MCF 10A (cell line): ENCODE results near the gene RABGAP1L. TPM values are rescaled to one million over a fixed set of nuclear protein-coding genes. Genes with fewer than 3 reads are reported as not detected.

Experiments
- BruUV-seq: library from RNA; stranded (reverse); fragments of 400-500 nt; replicated peaks from 2 replicates; lab custom pipeline; 2021; lab: Mats Ljungman, UMichigan
- CTCF ChIA-PET: fragments of 300-600 bp; sonication (Branson Sonifier 250); formaldehyde crosslinking; extraction: SDS; loops from one replicate; lab custom pipeline; 2021; ENCODE audit warnings: antibody characterized with exemption, inconsistent platforms; lab: Yijun Ruan, JAX
- POLR2A ChIA-PET: fragments of 300-600, 350-650 bp; sonication (Branson Sonifier 250); formaldehyde crosslinking; extraction: SDS; loops from one replicate; lab custom pipeline; 2020; ENCODE audit warnings: antibody characterized with exemption, inconsistent platforms; lab: Yijun Ruan, JAX
- DNase-seq: peaks from one replicate; pipeline ENCODE4 v3.0.0-alpha.2; 2018; ENCODE audit not compliant: unreplicated experiment
- H3K27ac Mint-ChIP-seq: one replicate; pipeline ENCODE4 v1.8.0; 2022; ENCODE audit warnings: mild to moderate bottlenecking, low read depth, mixed read lengths; ENCODE audit not compliant: unreplicated experiment
- H3K27me3 Mint-ChIP-seq: one replicate; pipeline ENCODE4 v1.8.0; 2022; ENCODE audit warnings: mixed read lengths; ENCODE audit not compliant: insufficient read depth, unreplicated experiment
- H3K36me3 Mint-ChIP-seq: one replicate; pipeline ENCODE4 v1.8.0; 2022; ENCODE audit warnings: mild to moderate bottlenecking, moderate library complexity, mixed read lengths; ENCODE audit not compliant: insufficient read depth, unreplicated experiment
- H3K4me1 Mint-ChIP-seq: one replicate; pipeline ENCODE4 v1.8.0; 2022; ENCODE audit warnings: mixed read lengths; ENCODE audit not compliant: insufficient read depth, unreplicated experiment
- H3K4me3 Mint-ChIP-seq: one replicate; pipeline ENCODE4 v1.8.0; 2022; ENCODE audit warnings: mild to moderate bottlenecking, moderate library complexity, mixed read lengths; ENCODE audit not compliant: unreplicated experiment
- H3K9me3 Mint-ChIP-seq: one replicate; pipeline ENCODE4 v1.8.0; 2022; ENCODE audit warnings: mixed read lengths; ENCODE audit not compliant: unreplicated experiment
- CTCF ChIP-seq: fragments of 200-600 bp; IDR thresholded peaks from one replicate; pipeline ENCODE4 v1.8.0; 2022; ENCODE audit warnings: antibody characterized with exemption, mild to moderate bottlenecking; ENCODE audit not compliant: unreplicated experiment
- intact Hi-C: fragments of 100-400 bp; cut with micrococcal nuclease; formaldehyde crosslinking; loops from 2 replicates; pipeline ENCODE4 v1.14.1; 2022
- total RNA-seq: library from RNA; stranded (reverse); gene quantifications from 2 replicates; pipeline ENCODE4 v1.2.3, GENCODE V29; 2022

RABGAP1L gene
- total RNA-seq, 1 experiment from 2014 or later: 18.2 TPM

- ChIA-PET CTCF (interaction anchor here (0.6 to 1.2 kb wide), 3 partner anchors 10 to 134 kb away, joined by 3 read pairs; no protein-coding TSS in a partner anchor), POLR2A (no interaction called here)
- no peaks in the 10 kb centered on the region for H3K4me1 Mint-ChIP-seq
- DNase-seq: no peak
- no peak for TF ChIP-seq CTCF
- no peaks in the 10 kb centered on the region for H3K36me3 Mint-ChIP-seq
- BruUV-seq: no TSS peak
- H3K9me3 Mint-ChIP-seq: no peaks in the 10 kb centered on the region
- no peaks in the 10 kb centered on the region for H3K27me3 Mint-ChIP-seq
- H3K27ac Mint-ChIP-seq: no peak overlapping the region
- H3K4me3 Mint-ChIP-seq: no peak overlapping the region
- intact Hi-C loops: no loop called here
These were observed 493.4 kb downstream of the RABGAP1L start for GRCh38 chr1:174652569-174653280.

GRCh38 chr1:174654560-174654959 is 495.2 kb downstream of the RABGAP1L start:
- TF ChIP-seq CTCF: no peak
- no peaks in the 10 kb centered on the region for H3K27me3 Mint-ChIP-seq
- no TSS peak for BruUV-seq
- H3K4me1 Mint-ChIP-seq: peaks cover 5% of the 10 kb centered on the region
- DNase-seq: no peak
- H3K27ac Mint-ChIP-seq: no peak overlapping the region
- H3K9me3 Mint-ChIP-seq: no peaks in the 10 kb centered on the region
- ChIA-PET CTCF (interaction anchor here (1.1 kb wide), 1 partner anchor 392 kb away, joined by 3 read pairs; no protein-coding TSS in a partner anchor), POLR2A (no interaction called here)
- no peak overlapping the region for H3K4me3 Mint-ChIP-seq
- H3K36me3 Mint-ChIP-seq: no peaks in the 10 kb centered on the region
- intact Hi-C loops: no loop called here

GRCh38 chr1:174656409-174657059 is 497.2 kb downstream of the RABGAP1L start:
- POLR2A ChIA-PET: no interaction called here
- Mint-ChIP-seq H3K36me3 (no peaks in the 10 kb centered on the region), H3K27me3 (no peaks in the 10 kb centered on the region), H3K4me1 (peaks cover 19% of the 10 kb centered on the region), H3K27ac (no peak overlapping the region), H3K9me3 (no peaks in the 10 kb centered on the region), H3K4me3 (no peak overlapping the region)
- no TSS peak for BruUV-seq
- no peak for TF ChIP-seq CTCF
- no peak for DNase-seq
- CTCF ChIA-PET: interaction anchor here (1.3 kb wide), 1 partner anchor 393 kb away, joined by 5 read pairs; no protein-coding TSS in a partner anchor
- intact Hi-C loops: no loop called here

GRCh38 chr1:174657411-174657810 is 498.1 kb downstream of the RABGAP1L start:
- no peak overlapping the region for H3K27ac Mint-ChIP-seq
- intact Hi-C loops: no loop called here
- ChIA-PET CTCF (interaction anchor here (1.3 kb wide), 1 partner anchor 394 kb away, joined by 5 read pairs; no protein-coding TSS in a partner anchor), POLR2A (no interaction called here)
- H3K4me3 Mint-ChIP-seq: no peak overlapping the region
- no peaks in the 10 kb centered on the region for H3K27me3 Mint-ChIP-seq
- H3K36me3 Mint-ChIP-seq: no peaks in the 10 kb centered on the region
- TF ChIP-seq CTCF: no peak
- no peak for DNase-seq
- no peaks in the 10 kb centered on the region for H3K9me3 Mint-ChIP-seq
- no TSS peak for BruUV-seq
- peaks cover 19% of the 10 kb centered on the region for H3K4me1 Mint-ChIP-seq
